NT2/D1 (cell line): ENCODE data around the gene PIK3C3.

Experiments
- SUZ12 ChIP-seq: IDR thresholded peaks from 2 replicates; pipeline ENCODE4 v1.6.1; 2011; ENCODE audit not compliant: insufficient read length, insufficient read depth; ENCODE audit errors: extremely low read depth
- ZNF274 ChIP-seq: IDR thresholded peaks from 2 replicates; pipeline ENCODE4 v1.6.1; 2011; ENCODE audit warnings: mild to moderate bottlenecking, low read depth, low read length

DNA sequence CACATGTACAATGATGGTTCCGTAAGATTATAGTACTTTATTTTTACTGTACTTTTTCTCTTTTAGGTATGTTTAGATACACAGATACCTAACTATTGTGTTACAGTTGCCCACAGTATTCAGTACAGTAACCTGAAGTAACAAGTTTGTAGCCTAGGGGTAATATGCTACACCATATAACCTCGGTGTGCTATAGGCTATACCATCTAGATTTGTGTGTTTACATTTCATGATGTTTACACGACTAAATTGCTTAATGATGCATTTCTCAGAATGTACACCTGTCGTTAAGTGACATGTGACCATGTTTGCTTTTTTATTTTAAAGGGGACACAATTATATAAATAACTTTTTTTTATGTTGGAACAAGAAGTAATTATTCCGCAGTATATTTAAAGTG, 34.5 kb downstream of the PIK3C3 start:
- TF ChIP-seq ZNF274, result no peak
- no peak for TF ChIP-seq SUZ12
